Activated CD4-positive, alpha-beta T cell treated with anti-CD3 and anti-CD28 coated beads for 48 hours (primary cell): ENCODE measurements around the gene VPS4A.
"Not testable (repeated sequence)": the region's sequence is repeated elsewhere in the genome, so short reads cannot be mapped to it uniquely, and the experiment has no call there.

Experiments
- DNase-seq: peaks from one replicate; pipeline ENCODE4 v3.0.0-alpha.2; 2020

Gene VPS4A

GRCh38 chr16:69328854-69329316, 17.7 kb downstream of the VPS4A start:
- peak; percentile 29 for DNase-seq

- peak; percentile 64 for DNase-seq
Observed at GRCh38 chr16:69329369-69330285, 18.5 kb downstream of the VPS4A start.

- DNase-seq: peak; percentile 87
Observed at GRCh38 chr16:69330286-69331109, 19.3 kb downstream of the VPS4A start, which contains the start of gene PDF. TSS of gene PDF (minus strand) at chr16:69330588. CDS start at chr16:69330570, 18 bp downstream.

GRCh38 chr16:69334696-69335095, 23.5 kb downstream of the VPS4A start:
- no peak for DNase-seq

GRCh38 chr16:69338557-69339288, 27.6 kb downstream of the VPS4A start:
- DNase-seq: peak; percentile 77

- peak; percentile 95 for DNase-seq
Observed at GRCh38 chr16:69339289-69340094, 28.3 kb downstream of the VPS4A start, which contains the start of the genes COG8 and NIP7. TSS of gene COG8 (minus strand) at chr16:69339564. CDS start at chr16:69339552, 12 bp downstream. TSS of gene NIP7 (plus strand) at chr16:69339772. CDS start at chr16:69339830, 58 bp downstream.

- peak; percentile 51 for DNase-seq
Observed at GRCh38 chr16:69340095-69340644, 29.0 kb downstream of the VPS4A start.

- DNase-seq: no peak
Observed at GRCh38 chr16:69344171-69344570, 33.0 kb downstream of the VPS4A start.

- no peak for DNase-seq
Observed at GRCh38 chr16:69345923-69346322, 34.8 kb downstream of the VPS4A start.

GRCh38 chr16:69346683-69347082, 35.5 kb downstream of the VPS4A start:
- DNase-seq: no peak

GRCh38 chr16:69348222-69348621, 37.1 kb downstream of the VPS4A start:
- DNase-seq: no peak

- DNase-seq: no peak
Observed at GRCh38 chr16:69349536-69349935, 38.4 kb downstream of the VPS4A start.

- DNase-seq: no peak
Observed at GRCh38 chr16:69350536-69351133, 39.5 kb downstream of the VPS4A start.

GRCh38 chr16:69351309-69352027, 40.3 kb downstream of the VPS4A start, which contains the start of gene TMED6:
TSS of gene TMED6 (minus strand) at chr16:69351786. CDS start at chr16:69351753, 33 bp downstream.
- no peak for DNase-seq

- DNase-seq: not testable (repeated sequence)
Observed at GRCh38 chr16:69360070-69360469, 48.9 kb downstream of the VPS4A start.

- no peak for DNase-seq
Observed at GRCh38 chr16:69363281-69363717, 52.1 kb downstream of the VPS4A start.

GRCh38 chr16:69364088-69364487, 52.9 kb downstream of the VPS4A start:
- no peak for DNase-seq

GRCh38 chr16:69365901-69366300, 54.8 kb downstream of the VPS4A start:
- no peak for DNase-seq

GRCh38 chr16:69366431-69366830, 55.3 kb downstream of the VPS4A start:
- peak; percentile 36 for DNase-seq

GRCh38 chr16:69367980-69368379, 56.8 kb downstream of the VPS4A start:
- no peak for DNase-seq
